Stimulated activated CD8-positive, alpha-beta memory T cell treated with anti-CD3 and anti-CD28 coated beads, Interleukin-12 subunit alpha, Interleukin-12 subunit beta, amount 100 ng/mL, for 4 hours (primary cell): Measurements from ENCODE around the gene UXS1.
"Not testable (repeated sequence)": the region's sequence is repeated elsewhere in the genome, so short reads cannot be mapped to it uniquely, and the experiment has no call there.

Experiments
- DNase-seq: peaks from one replicate; pipeline ENCODE4 v3.0.0-alpha.2; 2020; ENCODE audit warnings: low read depth

Gene UXS1

GRCh38 chr2:106160786-106161261, 33.3 kb downstream of the UXS1 start:
- DNase-seq, result no peak

DNA sequence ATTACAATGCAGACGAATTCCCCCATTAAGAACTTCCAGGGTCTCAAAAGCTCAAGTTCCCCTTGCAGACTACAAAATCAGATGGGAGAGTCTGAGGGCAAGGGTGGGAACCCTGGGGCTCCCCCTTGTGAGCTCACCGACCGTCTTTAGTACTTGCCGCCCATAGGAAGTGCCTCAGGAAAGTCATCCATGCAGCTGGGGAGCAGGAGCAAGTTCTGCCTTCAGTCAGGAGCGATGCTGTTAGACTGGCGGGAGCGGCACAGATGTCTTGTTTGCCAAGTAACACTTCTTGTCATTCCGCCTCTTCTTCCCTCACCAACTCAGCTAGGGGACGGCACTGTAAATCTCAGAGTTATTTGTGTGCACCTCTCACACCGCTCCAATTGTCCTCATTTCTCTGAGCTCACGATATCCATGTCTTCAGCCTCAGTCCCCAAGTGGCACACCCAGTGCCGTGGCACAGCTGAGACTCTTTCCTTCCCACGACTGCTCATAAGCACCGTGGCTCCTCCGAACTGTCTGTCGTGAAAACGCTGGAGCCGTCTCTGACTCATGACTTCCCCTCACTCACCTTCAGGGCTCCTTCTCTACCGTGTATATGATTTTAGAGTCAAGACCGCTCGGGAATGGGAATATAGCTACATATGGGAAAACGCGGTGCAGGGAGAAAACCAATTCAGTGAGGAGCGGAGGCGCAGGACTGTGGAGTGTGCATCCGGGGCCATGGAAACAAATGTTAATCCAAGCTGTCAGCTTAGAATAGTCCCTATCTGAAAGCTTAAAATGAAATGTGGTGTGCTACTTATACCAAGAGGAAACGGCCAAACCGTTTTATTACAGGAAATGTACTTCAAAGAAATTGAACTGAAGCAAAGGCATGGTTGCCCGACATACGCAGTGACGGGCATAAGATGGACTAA, 34.0 kb downstream of the UXS1 start:
- DNase-seq, result peak; percentile 37

- no peak for DNase-seq
Measured at GRCh38 chr2:106158871-106159270, 35.2 kb downstream of the UXS1 start.

DNA sequence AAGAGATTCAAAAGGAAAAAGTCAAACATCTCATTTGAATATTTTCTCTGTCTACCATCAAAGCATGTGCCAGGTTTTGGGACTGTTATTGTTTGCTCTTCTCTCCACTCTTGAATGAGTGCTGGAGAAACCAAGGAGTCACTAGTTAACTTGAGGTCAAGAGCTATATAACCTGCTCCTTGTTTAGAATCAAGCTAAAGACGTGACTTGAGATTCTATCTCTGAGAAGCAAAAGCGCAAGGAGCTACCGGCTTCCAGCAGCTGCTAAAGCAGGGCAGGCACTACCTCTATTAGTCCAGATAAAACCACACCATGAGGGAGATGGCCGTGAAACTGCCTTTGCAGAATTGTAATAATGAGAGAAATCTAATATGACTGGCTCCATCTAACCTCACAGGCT, 36.0 kb downstream of the UXS1 start:
- no peak for DNase-seq

DNA sequence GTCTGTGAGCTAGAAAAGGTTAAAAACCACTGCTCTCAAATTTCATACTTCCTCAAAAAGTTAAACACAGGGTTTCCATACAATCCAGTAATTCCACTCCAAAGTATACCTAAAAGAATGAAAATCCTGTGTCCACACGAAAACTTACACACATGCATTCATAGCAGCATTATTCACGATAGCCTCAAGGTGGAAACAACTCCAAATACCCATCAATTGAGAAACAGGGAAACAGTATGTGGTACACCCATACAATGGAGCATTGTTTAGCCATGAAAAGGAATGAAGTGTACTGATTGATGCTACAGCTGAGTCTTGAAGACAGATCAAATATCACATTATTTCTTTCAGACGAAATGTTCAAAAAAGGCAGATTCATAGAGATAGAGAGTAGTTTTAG, 36.7 kb downstream of the UXS1 start:
- no peak for DNase-seq

DNA sequence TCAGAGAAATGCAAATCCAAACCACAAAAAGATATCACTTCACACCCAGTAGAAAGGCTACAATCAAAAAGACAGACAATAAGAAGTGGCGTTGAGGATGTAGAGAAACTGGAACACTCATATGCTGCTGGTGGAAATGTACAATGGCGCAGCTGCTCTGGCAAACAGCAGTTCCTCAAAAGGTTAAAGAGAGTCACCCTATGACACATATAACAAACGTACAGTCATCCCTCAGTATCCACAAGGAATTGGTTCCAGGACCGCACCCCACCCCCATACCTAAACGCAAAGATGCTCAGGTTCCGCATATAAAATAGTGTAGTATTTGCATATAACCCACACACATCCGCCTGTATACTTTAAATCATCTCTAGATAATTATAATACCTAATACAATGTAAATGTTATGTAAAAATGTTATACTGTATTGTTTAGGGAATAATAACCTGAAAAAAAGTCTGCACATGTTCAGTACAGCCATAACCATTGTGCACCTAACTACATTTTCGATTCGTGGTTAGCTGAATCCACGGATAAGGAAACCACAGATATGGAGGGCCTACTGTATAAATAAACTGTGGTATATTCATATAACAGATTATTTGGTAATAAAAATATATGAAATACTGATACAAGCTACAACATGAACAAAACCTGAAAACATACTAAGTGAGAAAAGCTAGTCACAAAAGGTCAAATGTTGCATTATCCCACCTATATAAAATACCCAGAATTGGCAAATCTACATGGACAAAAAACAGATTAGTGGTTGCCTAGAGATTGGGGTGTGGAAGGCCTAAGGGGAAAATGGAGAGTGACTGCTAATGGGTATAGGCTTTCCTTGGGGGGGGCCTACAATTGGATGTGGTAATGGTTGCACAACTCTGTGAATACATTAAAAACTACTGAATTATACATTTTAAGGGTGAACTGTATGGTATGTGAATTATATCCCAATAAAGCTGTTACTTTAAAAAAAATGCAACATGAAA, 37.5 kb downstream of the UXS1 start:
- DNase-seq, result no peak

- no peak for DNase-seq
Measured at GRCh38 chr2:106153781-106154180, 40.3 kb downstream of the UXS1 start.

- no peak for DNase-seq
Measured at GRCh38 chr2:106147665-106148064, 46.4 kb downstream of the UXS1 start.

DNA sequence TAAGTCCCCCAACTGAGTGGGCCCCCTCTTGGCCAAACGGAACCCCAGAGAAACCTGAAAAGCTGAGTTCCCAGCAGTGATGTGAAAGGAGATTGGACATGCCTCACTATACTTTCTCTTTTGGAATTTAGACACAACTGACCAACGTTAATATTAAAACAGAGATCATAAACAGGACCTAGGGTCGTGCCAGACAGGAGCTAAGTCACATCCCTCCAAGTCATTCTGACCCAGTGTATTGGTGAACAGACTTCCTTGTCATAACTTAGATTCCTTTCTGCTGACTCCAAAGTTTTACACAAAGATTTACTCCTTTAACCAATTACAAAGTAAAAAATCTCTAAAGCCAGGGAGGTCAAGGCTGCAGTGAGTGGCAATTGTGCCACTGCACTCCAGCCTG, 46.9 kb downstream of the UXS1 start:
- DNase-seq, result no peak

- DNase-seq, result no peak
Measured at GRCh38 chr2:106144621-106145331, 49.3 kb downstream of the UXS1 start.

GRCh38 chr2:106143495-106144215, 50.4 kb downstream of the UXS1 start:
- no peak for DNase-seq

DNA sequence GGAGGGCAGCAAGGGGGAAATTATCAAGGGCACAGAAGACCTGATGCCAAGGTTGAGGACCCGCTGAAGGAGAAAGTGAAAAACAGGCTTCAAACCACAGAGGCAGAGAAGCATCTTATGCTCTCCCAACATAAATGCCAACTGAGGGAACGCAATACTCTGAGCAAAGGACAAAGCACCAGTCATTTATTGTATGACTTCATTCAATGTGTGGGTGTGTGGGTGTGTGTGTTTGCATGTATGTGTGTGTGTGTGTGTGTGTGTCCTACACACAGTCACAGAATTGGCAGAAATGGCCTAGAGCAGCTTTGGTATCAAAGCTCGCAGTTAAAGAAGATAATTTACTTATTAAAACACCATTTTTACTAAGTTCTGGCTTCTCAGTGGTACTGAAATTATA, 51.4 kb downstream of the UXS1 start:
- DNase-seq, result no peak

- DNase-seq, result no peak
Measured at GRCh38 chr2:106140913-106141312, 53.2 kb downstream of the UXS1 start.

GRCh38 chr2:106140113-106140512, 54.0 kb downstream of the UXS1 start:
- no peak for DNase-seq

DNA sequence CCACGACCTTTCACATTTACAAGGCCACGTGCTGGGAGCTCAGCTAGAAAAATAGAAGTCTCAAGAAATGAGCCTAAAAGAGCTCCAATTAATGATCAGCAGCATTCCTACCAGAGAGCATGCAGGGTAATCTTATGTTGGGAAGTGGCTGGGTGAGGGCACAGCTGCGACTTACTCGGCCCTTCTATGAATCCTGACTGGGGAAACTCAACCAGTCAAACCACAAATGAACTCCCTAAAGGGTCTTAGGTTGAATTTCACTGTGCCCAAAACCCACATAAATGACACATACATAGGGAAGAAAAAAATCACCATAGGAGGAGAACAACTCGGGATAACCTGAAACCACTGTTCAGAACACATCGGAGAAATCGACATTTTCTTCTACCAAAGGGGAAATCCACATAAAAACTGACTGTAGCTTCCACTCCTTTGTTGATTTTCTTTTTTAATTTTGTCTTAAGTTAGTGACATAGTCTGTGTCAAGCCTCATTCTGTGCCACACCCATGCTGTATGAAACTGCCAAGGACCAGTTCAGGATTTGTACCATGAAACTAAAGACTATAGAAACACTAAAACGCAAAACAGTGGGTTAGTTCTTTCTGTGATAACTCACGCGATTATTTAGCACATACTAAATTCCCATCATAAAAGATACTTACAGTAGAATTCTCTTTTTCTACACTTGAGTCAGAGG, 54.7 kb downstream of the UXS1 start:
- no peak for DNase-seq

GRCh38 chr2:106138543-106139237, 55.4 kb downstream of the UXS1 start:
- no peak for DNase-seq

DNA sequence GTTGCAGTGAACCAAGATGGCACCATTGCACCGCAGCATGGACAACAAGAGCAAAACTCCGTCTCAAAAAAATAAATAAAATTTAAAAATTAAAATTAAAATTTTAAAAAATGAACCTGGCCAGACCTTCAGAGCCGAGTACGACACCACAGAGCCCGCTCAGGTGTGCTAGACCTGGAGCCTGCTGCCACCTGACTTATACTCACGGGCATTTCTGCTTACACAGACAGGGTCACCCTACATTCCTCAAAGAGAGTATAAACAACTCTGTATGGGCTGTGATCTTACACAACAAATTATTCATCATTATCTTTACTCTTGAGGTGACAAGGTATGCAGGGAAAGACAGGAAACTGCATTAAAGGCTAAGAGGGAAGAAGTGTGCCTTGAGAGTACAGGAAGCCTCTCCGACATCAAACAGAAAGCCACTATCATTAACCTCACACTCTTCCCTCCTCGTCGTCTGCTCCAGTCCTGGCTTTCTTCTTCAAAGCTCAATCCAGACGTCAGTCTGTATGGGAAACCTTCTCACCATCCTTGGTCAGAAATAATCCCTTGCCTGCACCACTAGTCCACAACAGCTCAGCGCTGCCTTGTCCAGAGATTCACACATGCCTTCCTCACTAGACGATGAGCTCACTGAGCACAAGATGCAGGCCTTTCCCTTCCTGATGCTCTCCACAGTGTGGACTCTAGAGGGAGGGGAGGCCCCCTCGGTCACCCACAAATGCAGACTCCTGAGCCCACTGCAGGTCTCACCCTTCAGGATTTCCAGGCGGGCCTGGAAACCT, 56.2 kb downstream of the UXS1 start:
- DNase-seq, result no peak

GRCh38 chr2:106131192-106131591, 62.9 kb downstream of the UXS1 start:
- not testable (repeated sequence) for DNase-seq
